ENCODE results near the gene THRB. TPM values are rescaled to one million over a fixed set of nuclear protein-coding genes. Genes with fewer than 3 reads are reported as not detected.

Gene THRB
- total RNA-seq, 1 donor from 2014 or later = 0.34 TPM

DNA sequence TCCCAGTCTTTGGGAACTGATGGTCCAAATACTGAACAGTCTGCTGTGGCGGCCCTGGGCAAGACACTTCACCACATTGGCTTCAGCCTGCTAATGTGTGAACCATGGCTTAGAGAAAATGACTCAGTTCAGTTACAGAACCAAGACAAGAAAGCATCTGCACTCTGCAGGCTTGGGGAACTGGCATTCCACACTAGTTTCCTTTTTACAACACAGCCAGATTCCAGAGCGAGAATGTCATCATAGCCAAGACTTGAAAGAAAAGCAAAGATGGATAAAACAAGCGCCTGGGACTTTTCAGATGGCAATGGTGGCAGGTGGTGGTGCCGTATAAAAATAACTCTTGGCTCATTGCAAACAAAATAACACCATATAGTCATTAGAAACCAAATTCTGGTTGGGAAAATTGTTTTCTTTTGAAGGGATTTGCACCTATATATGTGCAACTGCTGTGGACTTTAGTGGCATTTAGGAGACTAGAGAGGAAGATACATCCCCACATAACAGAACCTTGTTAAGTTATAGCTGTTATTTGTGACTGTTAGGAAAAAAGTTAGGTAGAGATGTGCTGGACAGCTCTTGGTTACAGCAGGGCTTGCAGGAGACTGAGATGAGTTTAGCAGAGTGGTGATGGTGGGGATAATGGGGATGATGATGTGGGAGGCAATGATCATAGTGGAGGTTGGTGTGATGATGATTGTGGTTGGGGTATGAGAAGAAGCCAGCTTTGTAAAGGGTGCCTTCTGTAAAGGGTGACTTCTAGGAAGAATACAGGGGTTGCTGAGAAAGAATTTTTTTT lies 273.6 kb downstream of the THRB start:
- DNase-seq = peak; percentile 43

- DNase-seq = no peak
Observed at GRCh38 chr3:24215502-24215901, 279.1 kb downstream of the THRB start.

- no peak for DNase-seq
Observed at GRCh38 chr3:24211381-24211780, 283.3 kb downstream of the THRB start.

DNA sequence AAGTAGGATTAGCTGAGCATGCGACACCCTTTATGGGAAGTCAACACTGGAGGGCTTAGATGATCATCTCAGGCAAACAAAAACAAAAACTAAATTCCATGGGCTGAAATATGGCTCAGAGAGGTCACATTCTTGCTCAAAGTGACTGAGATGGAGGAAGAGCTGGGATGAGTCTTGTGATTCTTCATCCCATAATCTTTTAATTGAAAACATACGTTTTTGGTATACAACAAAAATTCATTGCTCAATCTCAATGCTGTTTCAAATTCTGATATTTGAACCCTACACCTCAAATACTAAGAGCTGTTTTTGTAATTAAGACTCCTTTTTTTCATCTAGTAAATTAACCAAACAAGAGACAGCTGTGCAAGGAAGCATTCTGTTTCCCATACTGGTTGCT lies 292.6 kb downstream of the THRB start:
- no peak for DNase-seq

DNA sequence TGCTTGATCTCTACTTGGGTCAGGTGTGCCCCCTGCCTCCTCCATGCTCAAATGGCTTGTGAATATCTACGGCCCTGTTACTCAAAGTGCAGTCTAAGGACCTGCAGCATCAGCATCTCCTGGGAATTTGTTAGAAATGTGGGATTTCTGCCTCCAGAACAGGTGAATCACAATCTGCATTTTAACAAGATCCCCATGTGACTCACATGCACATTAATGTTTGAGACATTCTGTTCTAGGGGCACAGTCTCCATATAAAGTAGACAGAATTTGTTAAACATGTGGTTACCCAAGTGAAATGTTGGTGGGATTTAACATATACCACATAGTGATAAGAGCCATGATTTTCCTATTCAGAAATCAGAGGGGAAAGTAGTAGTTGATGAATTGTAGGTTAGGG lies 293.3 kb downstream of the THRB start:
- no peak for DNase-seq

GRCh38 chr3:24199775-24200247 lies 294.8 kb downstream of the THRB start:
- peak; percentile 18 for DNase-seq

DNA sequence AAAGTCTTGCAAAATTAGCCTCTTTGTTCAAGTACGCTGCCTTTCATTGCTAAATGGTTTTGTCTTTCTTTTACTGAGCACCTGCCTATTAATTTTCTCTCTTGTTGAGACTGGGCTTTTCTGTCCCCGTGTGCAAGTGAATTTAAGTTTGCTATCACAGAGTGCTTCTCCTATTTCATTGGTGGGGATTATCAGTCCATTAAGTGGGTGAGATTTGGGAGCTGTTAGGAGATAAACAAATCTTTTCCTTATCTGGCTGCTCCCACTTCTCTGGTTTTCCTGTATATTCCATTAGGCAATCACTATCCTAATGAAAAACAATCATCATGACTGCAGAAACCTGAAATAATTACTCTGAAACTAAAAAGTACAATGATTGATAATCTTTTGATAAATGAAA lies 295.4 kb downstream of the THRB start:
- no peak for DNase-seq

- DNase-seq = no peak
Observed at GRCh38 chr3:24198728-24199127, 295.9 kb downstream of the THRB start.

GRCh38 chr3:24197809-24198208 lies 296.8 kb downstream of the THRB start:
- DNase-seq = no peak

- DNase-seq = no peak
Observed at GRCh38 chr3:24196526-24196925, 298.1 kb downstream of the THRB start.

GRCh38 chr3:24195504-24196230 lies 299.0 kb downstream of the THRB start:
- DNase-seq = no peak

- DNase-seq = no peak
Observed at GRCh38 chr3:24192469-24193056, 302.1 kb downstream of the THRB start.

DNA sequence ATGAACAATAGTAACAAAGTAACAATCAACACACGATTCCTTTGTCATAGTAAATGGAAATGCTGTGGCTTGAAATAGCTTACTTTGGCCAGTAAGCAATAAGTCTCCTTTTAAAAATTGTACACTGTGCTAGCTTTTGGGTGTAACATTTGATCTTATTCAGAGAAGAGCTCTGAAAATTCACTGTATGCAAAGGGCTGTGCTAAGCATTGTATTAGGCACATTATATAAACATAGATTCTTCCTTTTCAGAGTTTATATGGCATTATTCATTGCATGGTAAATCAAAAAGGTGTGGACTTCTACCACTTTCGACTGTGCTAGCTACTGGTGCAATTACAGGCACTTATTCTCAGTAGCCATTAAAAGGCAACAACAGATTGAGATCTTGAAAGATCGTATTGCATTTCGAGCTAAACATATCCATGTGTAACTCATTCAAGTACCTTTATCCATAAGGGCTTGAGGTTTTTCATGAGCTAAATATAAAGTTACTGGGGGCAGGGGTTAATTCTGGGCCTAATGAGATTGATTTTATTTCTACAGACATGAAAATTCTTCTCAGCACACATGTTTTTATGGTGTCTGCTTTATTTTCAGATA lies 302.7 kb downstream of the THRB start:
- DNase-seq = no peak

- no peak for DNase-seq
Observed at GRCh38 chr3:24190256-24190655, 304.4 kb downstream of the THRB start.

DNA sequence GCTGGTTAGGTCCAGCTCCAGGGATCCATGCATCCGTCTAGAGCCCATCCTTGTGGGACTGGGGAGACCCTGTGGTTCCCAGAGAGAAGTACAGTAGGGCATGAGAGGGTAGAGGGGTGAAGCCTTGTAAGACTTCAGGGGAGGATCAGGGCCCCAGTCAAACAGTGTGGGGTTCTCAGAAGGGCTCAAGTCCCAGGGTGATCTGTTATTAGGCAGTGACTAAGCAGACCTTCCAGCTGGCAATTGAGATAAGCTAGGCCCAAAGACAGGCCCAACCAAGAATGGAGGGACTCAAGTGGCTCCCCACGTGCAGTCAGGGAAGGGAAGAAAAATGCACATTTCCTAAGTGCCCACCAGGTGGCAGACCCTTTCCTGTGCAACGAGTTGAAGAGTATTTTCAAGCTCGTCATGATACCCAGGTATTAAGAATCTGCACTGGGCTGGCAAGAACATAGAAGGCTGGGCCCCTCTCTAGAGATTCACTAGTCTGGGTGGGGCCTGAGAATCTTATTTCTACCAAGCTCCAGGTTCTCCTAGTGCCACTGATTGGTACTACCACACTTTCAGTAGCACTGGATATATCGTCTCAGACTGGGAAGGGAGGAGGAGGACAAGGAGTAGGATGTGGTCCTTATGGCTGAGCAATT lies 308.8 kb downstream of the THRB start:
- peak; percentile 80 for DNase-seq

GRCh38 chr3:24184528-24185176 lies 310.0 kb downstream of the THRB start:
- DNase-seq = no peak

- DNase-seq = no peak
Observed at GRCh38 chr3:24182756-24183155, 311.9 kb downstream of the THRB start.

GRCh38 chr3:24181256-24181655 lies 313.4 kb downstream of the THRB start:
- DNase-seq = no peak

- DNase-seq = no peak
Observed at GRCh38 chr3:24180616-24181015, 314.0 kb downstream of the THRB start.

GRCh38 chr3:24177201-24177600 lies 317.4 kb downstream of the THRB start:
- DNase-seq = no peak

- DNase-seq = no peak
Observed at GRCh38 chr3:24174614-24175013, 320.0 kb downstream of the THRB start.

GRCh38 chr3:24168977-24169376 lies 325.7 kb downstream of the THRB start:
- no peak for DNase-seq

Measured in dermis blood vessel endothelial cell (primary cell).